K562 (cell line): ENCODE measurements around the gene MRPL48. TPM values are rescaled to one million over a fixed set of nuclear protein-coding genes. Genes with fewer than 3 reads are reported as not detected.

Experiments used
- ATF7 ChIP-seq: fragments of 450-650 bp; IDR thresholded peaks from 2 replicates; pipeline ENCODE4 v1.7.1; 2014; ENCODE audit warnings: mild to moderate bottlenecking, moderate library complexity
- LARP7 ChIP-seq: fragments of 450-650 bp; IDR thresholded peaks from 2 replicates; pipeline ENCODE4 v1.6.1; 2016
- ZC3H11A ChIP-seq: IDR thresholded peaks from 2 replicates; pipeline ENCODE4 v1.6.1; 2012; ENCODE audit warnings: low read depth, low read length, improper control_type of control experiment
- ZNF347 ChIP-seq: fragments of 450-650 bp; formaldehyde crosslinking; IDR thresholded peaks from 2 replicates; pipeline ENCODE4 v1.4.0; 2020; ENCODE audit warnings: low read depth, mild to moderate bottlenecking, moderate library complexity
- ZNF583 ChIP-seq: fragments of 250-450 bp; sonication (Bioruptor Pico); IDR thresholded peaks from 2 replicates; pipeline ENCODE4 v1.4.0; 2020
- ZNF589 ChIP-seq: fragments of 200-800 bp; sonication (Bioruptor generic); IDR thresholded peaks from 2 replicates; pipeline ENCODE4 v1.6.1; 2016; ENCODE audit warnings: low read depth, missing genetic modification characterization, missing compliant biosample characterization
- polyA plus RNA-seq, 8 experiments: library from polyadenylated mRNA; depleted of rRNA in 4 of 8; stranded (reverse) in 5 of 8; unstranded in 3 of 8; fragments of >200 nt; fragmentation: Nextera tagmentation in 2 of 8; fragmentation: Illumina TruSeq in 1 of 8; extraction: Ambion mirVana in 2 of 8; extraction: Trizol in 1 of 8; gene quantifications; 2 replicates each; pipeline versions ENCODE4 v1.2.1 to v1.2.3, GENCODE V29; 2011 to 2014; ENCODE audit warnings: inconsistent platforms in 1 of 8, missing spikeins in 1 of 8
- total RNA-seq, 7 experiments: library from RNA; depleted of rRNA in 6 of 7; stranded (reverse); fragments of >200 nt in 6 of 7; fragmentation: Illumina TruSeq in 2 of 7; extraction: Trizol in 2 of 7; gene quantifications; 2 replicates each; pipeline versions ENCODE4 v1.2.1 to v1.2.3, GENCODE V29; 2011 to 2021; ENCODE audit warnings: low replicate concordance in 1 of 7
- TF ChIP-seq, protein P1 (sequence below): fragments of 450-650 bp; formaldehyde crosslinking; IDR thresholded peaks from 2 replicates; pipeline ENCODE4 v1.4.0; 2020; ENCODE audit warnings: mild to moderate bottlenecking, mixed read lengths
- TF ChIP-seq, protein P2 (sequence below): fragments of 250-450 bp; sonication (Bioruptor Pico); IDR thresholded peaks from 2 replicates; pipeline ENCODE4 v1.8.0; 2022; ENCODE audit warnings: moderate library complexity, mild to moderate bottlenecking, inconsistent platforms
- TF ChIP-seq, protein P3 (sequence below): fragments of 250-450 bp; sonication (Bioruptor Pico); IDR thresholded peaks from 2 replicates; pipeline ENCODE4 v1.5.0; 2021; ENCODE audit warnings: mild to moderate bottlenecking, borderline replicate concordance
- TF ChIP-seq, protein P4 (sequence below): sonication (generic); formaldehyde crosslinking; IDR thresholded peaks from 2 replicates; pipeline ENCODE4 v1.8.1; 2023; ENCODE audit warnings: missing genetic modification reagents, mild to moderate bottlenecking, borderline replicate concordance

The MRPL48 gene
- total and polyA plus RNA-seq, 9 of the 15 experiments (the other 6 are each of a cell fraction or from before 2014, with no cell fraction given) = 66.0 to 237 (median 104) TPM

DNA sequence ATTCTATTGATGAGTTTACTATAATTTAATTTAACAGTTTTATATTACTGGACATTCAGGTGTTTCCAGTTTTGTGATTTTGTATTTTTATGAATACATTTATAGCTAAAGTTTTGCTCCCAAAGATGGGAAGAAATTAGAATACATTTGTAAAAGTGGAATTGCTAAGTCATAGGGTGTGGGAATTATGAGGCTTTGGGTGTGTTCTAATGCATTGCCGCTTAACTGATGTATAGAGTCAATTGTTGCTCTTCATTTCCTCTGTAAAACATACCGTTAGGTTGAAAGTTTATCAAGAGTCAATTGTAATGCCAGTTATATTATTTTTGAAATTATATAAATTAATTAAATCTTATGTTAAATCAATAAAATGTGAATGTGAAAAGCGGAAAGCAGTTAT is 105.4 kb downstream of the MRPL48 start (continued):
- no peak for TF ChIP-seq ZNF589
- TF ChIP-seq, protein P1, sequence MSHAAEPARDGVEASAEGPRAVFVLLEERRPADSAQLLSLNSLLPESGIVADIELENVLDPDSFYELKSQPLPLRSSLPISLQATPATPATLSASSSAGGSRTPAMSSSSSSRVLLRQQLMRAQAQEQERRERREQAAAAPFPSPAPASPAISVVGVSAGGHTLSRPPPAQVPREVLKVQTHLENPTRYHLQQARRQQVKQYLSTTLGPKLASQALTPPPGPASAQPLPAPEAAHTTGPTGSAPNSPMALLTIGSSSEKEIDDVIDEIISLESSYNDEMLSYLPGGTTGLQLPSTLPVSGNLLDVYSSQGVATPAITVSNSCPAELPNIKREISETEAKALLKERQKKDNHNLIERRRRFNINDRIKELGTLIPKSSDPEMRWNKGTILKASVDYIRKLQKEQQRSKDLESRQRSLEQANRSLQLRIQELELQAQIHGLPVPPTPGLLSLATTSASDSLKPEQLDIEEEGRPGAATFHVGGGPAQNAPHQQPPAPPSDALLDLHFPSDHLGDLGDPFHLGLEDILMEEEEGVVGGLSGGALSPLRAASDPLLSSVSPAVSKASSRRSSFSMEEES = no peak
- no peak for TF ChIP-seq ZNF347 (CRISPR knock-in tag)
- TF ChIP-seq, protein P2, sequence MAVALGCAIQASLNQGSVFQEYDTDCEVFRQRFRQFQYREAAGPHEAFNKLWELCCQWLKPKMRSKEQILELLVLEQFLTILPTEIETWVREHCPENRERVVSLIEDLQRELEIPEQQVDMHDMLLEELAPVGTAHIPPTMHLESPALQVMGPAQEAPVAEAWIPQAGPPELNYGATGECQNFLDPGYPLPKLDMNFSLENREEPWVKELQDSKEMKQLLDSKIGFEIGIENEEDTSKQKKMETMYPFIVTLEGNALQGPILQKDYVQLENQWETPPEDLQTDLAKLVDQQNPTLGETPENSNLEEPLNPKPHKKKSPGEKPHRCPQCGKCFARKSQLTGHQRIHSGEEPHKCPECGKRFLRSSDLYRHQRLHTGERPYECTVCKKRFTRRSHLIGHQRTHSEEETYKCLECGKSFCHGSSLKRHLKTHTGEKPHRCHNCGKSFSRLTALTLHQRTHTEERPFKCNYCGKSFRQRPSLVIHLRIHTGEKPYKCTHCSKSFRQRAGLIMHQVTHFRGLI (CRISPR knock-in tag) = no peak
- TF ChIP-seq ZC3H11A = no peak
- no peak for TF ChIP-seq ATF7
- TF ChIP-seq, protein P3, sequence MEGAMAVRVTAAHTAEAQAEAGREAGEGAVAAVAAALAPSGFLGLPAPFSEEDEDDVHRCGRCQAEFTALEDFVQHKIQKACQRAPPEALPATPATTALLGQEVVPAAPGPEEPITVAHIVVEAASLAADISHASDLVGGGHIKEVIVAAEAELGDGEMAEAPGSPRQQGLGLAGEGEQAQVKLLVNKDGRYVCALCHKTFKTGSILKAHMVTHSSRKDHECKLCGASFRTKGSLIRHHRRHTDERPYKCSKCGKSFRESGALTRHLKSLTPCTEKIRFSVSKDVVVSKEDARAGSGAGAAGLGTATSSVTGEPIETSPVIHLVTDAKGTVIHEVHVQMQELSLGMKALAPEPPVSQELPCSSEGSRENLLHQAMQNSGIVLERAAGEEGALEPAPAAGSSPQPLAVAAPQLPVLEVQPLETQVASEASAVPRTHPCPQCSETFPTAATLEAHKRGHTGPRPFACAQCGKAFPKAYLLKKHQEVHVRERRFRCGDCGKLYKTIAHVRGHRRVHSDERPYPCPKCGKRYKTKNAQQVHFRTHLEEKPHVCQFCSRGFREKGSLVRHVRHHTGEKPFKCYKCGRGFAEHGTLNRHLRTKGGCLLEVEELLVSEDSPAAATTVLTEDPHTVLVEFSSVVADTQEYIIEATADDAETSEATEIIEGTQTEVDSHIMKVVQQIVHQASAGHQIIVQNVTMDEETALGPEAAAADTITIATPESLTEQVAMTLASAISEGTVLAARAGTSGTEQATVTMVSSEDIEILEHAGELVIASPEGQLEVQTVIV = no peak
- no peak for TF ChIP-seq LARP7
- TF ChIP-seq, protein P4, sequence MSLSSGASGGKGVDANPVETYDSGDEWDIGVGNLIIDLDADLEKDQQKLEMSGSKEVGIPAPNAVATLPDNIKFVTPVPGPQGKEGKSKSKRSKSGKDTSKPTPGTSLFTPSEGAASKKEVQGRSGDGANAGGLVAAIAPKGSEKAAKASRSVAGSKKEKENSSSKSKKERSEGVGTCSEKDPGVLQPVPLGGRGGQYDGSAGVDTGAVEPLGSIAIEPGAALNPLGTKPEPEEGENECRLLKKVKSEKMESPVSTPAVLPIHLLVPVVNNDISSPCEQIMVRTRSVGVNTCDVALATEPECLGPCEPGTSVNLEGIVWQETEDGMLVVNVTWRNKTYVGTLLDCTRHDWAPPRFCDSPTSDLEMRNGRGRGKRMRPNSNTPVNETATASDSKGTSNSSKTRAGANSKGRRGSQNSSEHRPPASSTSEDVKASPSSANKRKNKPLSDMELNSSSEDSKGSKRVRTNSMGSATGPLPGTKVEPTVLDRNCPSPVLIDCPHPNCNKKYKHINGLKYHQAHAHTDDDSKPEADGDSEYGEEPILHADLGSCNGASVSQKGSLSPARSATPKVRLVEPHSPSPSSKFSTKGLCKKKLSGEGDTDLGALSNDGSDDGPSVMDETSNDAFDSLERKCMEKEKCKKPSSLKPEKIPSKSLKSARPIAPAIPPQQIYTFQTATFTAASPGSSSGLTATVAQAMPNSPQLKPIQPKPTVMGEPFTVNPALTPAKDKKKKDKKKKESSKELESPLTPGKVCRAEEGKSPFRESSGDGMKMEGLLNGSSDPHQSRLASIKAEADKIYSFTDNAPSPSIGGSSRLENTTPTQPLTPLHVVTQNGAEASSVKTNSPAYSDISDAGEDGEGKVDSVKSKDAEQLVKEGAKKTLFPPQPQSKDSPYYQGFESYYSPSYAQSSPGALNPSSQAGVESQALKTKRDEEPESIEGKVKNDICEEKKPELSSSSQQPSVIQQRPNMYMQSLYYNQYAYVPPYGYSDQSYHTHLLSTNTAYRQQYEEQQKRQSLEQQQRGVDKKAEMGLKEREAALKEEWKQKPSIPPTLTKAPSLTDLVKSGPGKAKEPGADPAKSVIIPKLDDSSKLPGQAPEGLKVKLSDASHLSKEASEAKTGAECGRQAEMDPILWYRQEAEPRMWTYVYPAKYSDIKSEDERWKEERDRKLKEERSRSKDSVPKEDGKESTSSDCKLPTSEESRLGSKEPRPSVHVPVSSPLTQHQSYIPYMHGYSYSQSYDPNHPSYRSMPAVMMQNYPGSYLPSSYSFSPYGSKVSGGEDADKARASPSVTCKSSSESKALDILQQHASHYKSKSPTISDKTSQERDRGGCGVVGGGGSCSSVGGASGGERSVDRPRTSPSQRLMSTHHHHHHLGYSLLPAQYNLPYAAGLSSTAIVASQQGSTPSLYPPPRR (CRISPR knock-in tag) = no peak
- no peak for TF ChIP-seq ZNF583 (CRISPR knock-in tag)
